Measurements from ENCODE around the gene HACL1.
"Not testable (repeated sequence)": the region's sequence is repeated elsewhere in the genome, so short reads cannot be mapped to it uniquely, and the experiment has no call there.

HACL1 gene

GRCh38 chr3:15579051-15579450, 22.3 kb downstream of the HACL1 start:
- no peak for DNase-seq (ENCODE audit: low spot score)

GRCh38 chr3:15578289-15578867, 23.0 kb downstream of the HACL1 start:
- DNase-seq (ENCODE audit: low spot score), result no peak

GRCh38 chr3:15576475-15576874, 24.9 kb downstream of the HACL1 start:
- no peak for DNase-seq (ENCODE audit: low spot score)

- no peak for DNase-seq (ENCODE audit: low spot score)
These were observed 25.9 kb downstream of the HACL1 start for GRCh38 chr3:15575446-15575845.

GRCh38 chr3:15572138-15572537, 29.2 kb downstream of the HACL1 start:
- DNase-seq (ENCODE audit: low spot score), result no peak

GRCh38 chr3:15563190-15563589, 38.2 kb downstream of the HACL1 start:
- DNase-seq (ENCODE audit: low spot score), result no peak

GRCh38 chr3:15562560-15562959, 38.8 kb downstream of the HACL1 start:
- DNase-seq (ENCODE audit: low spot score), result no peak

GRCh38 chr3:15558581-15558980, 42.8 kb downstream of the HACL1 start:
- DNase-seq (ENCODE audit: low spot score), result no peak

- peak; percentile 70 for DNase-seq (ENCODE audit: low spot score)
These were observed 43.8 kb downstream of the HACL1 start for GRCh38 chr3:15557511-15557946.

GRCh38 chr3:15556512-15556911, 44.9 kb downstream of the HACL1 start:
- no peak for DNase-seq (ENCODE audit: low spot score)

GRCh38 chr3:15553749-15554148, 47.6 kb downstream of the HACL1 start:
- DNase-seq (ENCODE audit: low spot score), result no peak

- no peak for DNase-seq (ENCODE audit: low spot score)
These were observed 49.5 kb downstream of the HACL1 start for GRCh38 chr3:15551902-15552301.

- DNase-seq (ENCODE audit: low spot score), result no peak
These were observed 51.5 kb downstream of the HACL1 start for GRCh38 chr3:15549846-15550245.

- DNase-seq (ENCODE audit: low spot score), result no peak
These were observed 58.8 kb downstream of the HACL1 start for GRCh38 chr3:15542614-15543013.

GRCh38 chr3:15541371-15541770, 60.0 kb downstream of the HACL1 start:
- DNase-seq (ENCODE audit: low spot score), result no peak

- DNase-seq (ENCODE audit: low spot score), result no peak
These were observed 62.3 kb downstream of the HACL1 start for GRCh38 chr3:15539066-15539465.

GRCh38 chr3:15538345-15538744, 63.0 kb downstream of the HACL1 start:
- no peak for DNase-seq (ENCODE audit: low spot score)

GRCh38 chr3:15536856-15537255, 64.5 kb downstream of the HACL1 start:
- no peak for DNase-seq (ENCODE audit: low spot score)

- no peak for DNase-seq (ENCODE audit: low spot score)
These were observed 65.6 kb downstream of the HACL1 start for GRCh38 chr3:15535732-15536131.

- not testable (repeated sequence) for DNase-seq (ENCODE audit: low spot score)
These were observed 68.8 kb downstream of the HACL1 start for GRCh38 chr3:15532614-15533013.

- DNase-seq (ENCODE audit: low spot score), result no peak
These were observed 70.0 kb downstream of the HACL1 start for GRCh38 chr3:15531346-15531745.

GRCh38 chr3:15528854-15529537, 72.4 kb downstream of the HACL1 start:
- DNase-seq (ENCODE audit: low spot score), result no peak

- DNase-seq (ENCODE audit: low spot score), result no peak
These were observed 74.3 kb downstream of the HACL1 start for GRCh38 chr3:15527031-15527459.

GRCh38 chr3:15525790-15526189, 75.6 kb downstream of the HACL1 start:
- DNase-seq (ENCODE audit: low spot score), result no peak

Measured in AG08395 (cell line).